HG03196 (cell line): Measurements from ENCODE around the gene CCDC34.
"Not testable (repeated sequence)": the region's sequence is repeated elsewhere in the genome, so short reads cannot be mapped to it uniquely, and the experiment has no call there.

Experiments used
- ATAC-seq: cut with Tn5 transposase; IDR thresholded peaks from one replicate; pipeline ENCODE4 v1.9.1; 2021; ENCODE audit not compliant: unreplicated experiment

The CCDC34 gene

GRCh38 chr11:27363576-27364117 lies 632 bp upstream of the CCDC34 start:
- ATAC-seq = no peak

GRCh38 chr11:27361649-27362431 lies 1.2 kb downstream of the CCDC34 start:
- ATAC-seq = no peak

- ATAC-seq = no peak
Observed at GRCh38 chr11:27358296-27358695, 4.7 kb downstream of the CCDC34 start.

GRCh38 chr11:27357250-27357649 lies 5.8 kb downstream of the CCDC34 start:
- ATAC-seq = no peak

GRCh38 chr11:27356624-27357222 lies 6.3 kb downstream of the CCDC34 start:
- ATAC-seq = no peak

GRCh38 chr11:27355575-27356104 lies 7.4 kb downstream of the CCDC34 start:
- no peak for ATAC-seq

GRCh38 chr11:27354359-27354965 lies 8.6 kb downstream of the CCDC34 start:
- ATAC-seq = no peak

GRCh38 chr11:27353593-27354358 lies 9.2 kb downstream of the CCDC34 start:
- no peak for ATAC-seq

- ATAC-seq = no peak
Observed at GRCh38 chr11:27352781-27353180, 10.2 kb downstream of the CCDC34 start.

GRCh38 chr11:27350511-27350910 lies 12.5 kb downstream of the CCDC34 start:
- ATAC-seq = no peak

GRCh38 chr11:27349919-27350318 lies 13.1 kb downstream of the CCDC34 start:
- ATAC-seq = no peak

- ATAC-seq = no peak
Observed at GRCh38 chr11:27348340-27348873, 14.6 kb downstream of the CCDC34 start.

GRCh38 chr11:27347359-27348339 lies 15.4 kb downstream of the CCDC34 start:
- no peak for ATAC-seq

GRCh38 chr11:27339941-27340340 lies 23.1 kb downstream of the CCDC34 start:
- ATAC-seq = no peak

GRCh38 chr11:27334764-27335163 lies 28.3 kb downstream of the CCDC34 start:
- not testable (repeated sequence) for ATAC-seq

GRCh38 chr11:27331981-27332380 lies 31.0 kb downstream of the CCDC34 start:
- no peak for ATAC-seq

GRCh38 chr11:27330633-27331270 lies 32.3 kb downstream of the CCDC34 start:
- no peak for ATAC-seq

GRCh38 chr11:27329867-27330632 lies 33.0 kb downstream of the CCDC34 start:
- no peak for ATAC-seq
